ENCODE measurements around the gene CTNNA2. TPM values are rescaled to one million over a fixed set of nuclear protein-coding genes. Genes with fewer than 3 reads are reported as not detected.

CTNNA2 gene
- total RNA-seq, 1 experiment from 2014 or later = 5.5 TPM

DNA sequence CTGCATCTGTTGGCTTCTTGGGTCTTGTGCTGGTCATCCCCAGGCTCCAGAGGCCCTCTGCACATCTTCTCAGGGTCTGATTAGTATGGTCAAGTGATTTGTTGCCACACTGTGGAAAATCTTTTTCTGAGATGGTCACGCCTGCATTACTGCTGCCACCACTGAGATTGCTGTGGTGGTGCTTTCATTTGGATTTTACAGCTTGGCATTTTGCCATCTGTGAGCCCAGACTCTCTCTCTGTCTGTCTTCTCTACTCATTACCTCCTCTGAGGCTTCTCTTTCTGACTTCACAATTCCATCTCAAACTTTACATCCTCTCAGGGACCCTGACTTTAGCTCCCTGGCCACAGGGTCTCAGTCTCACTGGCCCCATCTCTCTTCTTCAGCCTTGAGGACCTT, 637.1 kb downstream of the CTNNA2 start:
- H3K27me3 ChIP-seq (ENCODE audit: insufficient read depth, low read length) = no peaks in the 10 kb centered on the region
- no peak overlapping the region for H4K5ac ChIP-seq (ENCODE audit: insufficient read length, low read depth, low read length)
- TF ChIP-seq, protein P1, sequence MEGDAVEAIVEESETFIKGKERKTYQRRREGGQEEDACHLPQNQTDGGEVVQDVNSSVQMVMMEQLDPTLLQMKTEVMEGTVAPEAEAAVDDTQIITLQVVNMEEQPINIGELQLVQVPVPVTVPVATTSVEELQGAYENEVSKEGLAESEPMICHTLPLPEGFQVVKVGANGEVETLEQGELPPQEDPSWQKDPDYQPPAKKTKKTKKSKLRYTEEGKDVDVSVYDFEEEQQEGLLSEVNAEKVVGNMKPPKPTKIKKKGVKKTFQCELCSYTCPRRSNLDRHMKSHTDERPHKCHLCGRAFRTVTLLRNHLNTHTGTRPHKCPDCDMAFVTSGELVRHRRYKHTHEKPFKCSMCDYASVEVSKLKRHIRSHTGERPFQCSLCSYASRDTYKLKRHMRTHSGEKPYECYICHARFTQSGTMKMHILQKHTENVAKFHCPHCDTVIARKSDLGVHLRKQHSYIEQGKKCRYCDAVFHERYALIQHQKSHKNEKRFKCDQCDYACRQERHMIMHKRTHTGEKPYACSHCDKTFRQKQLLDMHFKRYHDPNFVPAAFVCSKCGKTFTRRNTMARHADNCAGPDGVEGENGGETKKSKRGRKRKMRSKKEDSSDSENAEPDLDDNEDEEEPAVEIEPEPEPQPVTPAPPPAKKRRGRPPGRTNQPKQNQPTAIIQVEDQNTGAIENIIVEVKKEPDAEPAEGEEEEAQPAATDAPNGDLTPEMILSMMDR (conservative IDR thresholded peaks at IDR 0.05) = no peak
- H3K9me3 ChIP-seq (ENCODE audit: control insufficient read depth, low read depth, low read length) = no peaks in the 10 kb centered on the region
- no peaks in the 10 kb centered on the region for H3K79me2 ChIP-seq (ENCODE audit: insufficient read depth, low read length)
- Mint-ChIP-seq H3K9me3 (no peaks in the 10 kb centered on the region), H3K4me3 (peak overlapping the region in 1 of 2 experiments; percentile 23; a peak in 1 of 5 replicates), H3K36me3 (ENCODE audit: insufficient read depth in 1 of 3, low read depth in 3 of 3) (peaks cover 0 to 2% (median 0%) of the 10 kb centered on the region in 3 experiments; a peak in 1 of 7 replicates), H3K4me1 (peaks cover 9 to 15% of the 10 kb centered on the region in 2 experiments), H3K27ac (no peak overlapping the region), H3K27me3 (ENCODE audit: low read depth) (no peaks in the 10 kb centered on the region)
- no peak overlapping the region for H3K4ac ChIP-seq (ENCODE audit: low read depth, low read length)
- no peak overlapping the region for H3K27ac ChIP-seq (ENCODE audit: insufficient read length, low read depth, low read length)
- no CpG with 5 or more reads among the region's 1 CpG for WGBS (ENCODE audit: extremely low coverage, insufficient read length, low lambda C conversion rate)
- no peak overlapping the region for H2BK20ac ChIP-seq (ENCODE audit: low read depth, low read length, poor library complexity, severe bottlenecking)
- H3K9ac ChIP-seq (ENCODE audit: extremely low read depth, insufficient read length, low read length) = no peak overlapping the region
- no peak overlapping the region for H3K56ac ChIP-seq (ENCODE audit: insufficient read length, low read depth, low read length)
- H3K14ac ChIP-seq (ENCODE audit: insufficient read depth, low read length) = no peak overlapping the region
- H2AFZ ChIP-seq (ENCODE audit: low read length) = no peak overlapping the region
- H2BK12ac ChIP-seq (ENCODE audit: insufficient read length, low read depth, low read length) = no peak overlapping the region
- H3K4me2 ChIP-seq (ENCODE audit: insufficient read depth, insufficient read length, low read length) = no peak overlapping the region
- no peak overlapping the region for H3K18ac ChIP-seq (ENCODE audit: insufficient read length, low read depth, low read length)
- H3K79me1 ChIP-seq (ENCODE audit: insufficient read depth, low read depth, low read length, poor library complexity, severe bottlenecking) = no peaks in the 10 kb centered on the region
- H2BK120ac ChIP-seq (ENCODE audit: low read depth, low read length, poor library complexity, severe bottlenecking) = no peak overlapping the region
- no peaks in the 10 kb centered on the region for H3K4me1 ChIP-seq (ENCODE audit: insufficient read depth, low read length)
- no peak for DNase-seq
- H2AK5ac ChIP-seq (ENCODE audit: insufficient read length, low read length) = no peak overlapping the region
- H2BK15ac ChIP-seq (ENCODE audit: low read depth, low read length) = no peak overlapping the region
- no peak overlapping the region for H3K23ac ChIP-seq (ENCODE audit: insufficient read length, low read depth, low read length)
- H3K23me2 ChIP-seq (ENCODE audit: insufficient read length, low read depth, low read length, poor library complexity, severe bottlenecking) = no peaks in the 10 kb centered on the region
- no peak overlapping the region for H2BK5ac ChIP-seq (ENCODE audit: insufficient read length, low read length)
- no peaks in the 10 kb centered on the region for H4K20me1 ChIP-seq (ENCODE audit: control insufficient read depth, insufficient read depth, insufficient read length)
- H4K91ac ChIP-seq (ENCODE audit: insufficient read length, low read depth, low read length) = no peak overlapping the region
- no peak overlapping the region for H4K8ac ChIP-seq (replicated peaks; ENCODE audit: insufficient read length, low read depth, low read length)
- H3T11ph ChIP-seq (ENCODE audit: low read length) = no peak overlapping the region

Data from H9 (cell line).